GM06990 (cell line): ENCODE results near the gene PPIC.

ENCODE experiments used
- DNase-seq: peaks from one replicate; pipeline ENCODE4 v3.0.0-alpha.2; 2011; ENCODE audit not compliant: insufficient read length; ENCODE audit errors: extremely low read depth
- H3K27me3 ChIP-seq: replicated peaks from 2 replicates; pipeline ENCODE4 v1.6.0; 2011; ENCODE audit warnings: low read length; ENCODE audit not compliant: control insufficient read depth, insufficient read depth
- H3K36me3 ChIP-seq: 2 replicates; pipeline ENCODE4 v1.5.1; 2011; ENCODE audit warnings: low read length; ENCODE audit not compliant: control insufficient read depth, insufficient read depth
- H3K4me3 ChIP-seq: replicated peaks from 2 replicates; pipeline ENCODE4 v1.5.1; 2011; ENCODE audit warnings: low read depth, mild to moderate bottlenecking, control low read depth, low read length
- CTCF ChIP-seq: IDR thresholded peaks from 2 replicates; pipeline ENCODE4 v1.5.1; 2011; ENCODE audit warnings: low read length, control low read depth, mild to moderate bottlenecking, inconsistent platforms; ENCODE audit not compliant: insufficient read depth, poor library complexity, severe bottlenecking

PPIC gene

GRCh38 chr5:123007182-123007581, 29.3 kb downstream of the PPIC start:
- no peak for TF ChIP-seq CTCF
- Histone ChIP-seq H3K36me3 (no peaks in the 10 kb centered on the region), H3K27me3 (no peaks in the 10 kb centered on the region), H3K4me3 (no peak overlapping the region)
- no peak for DNase-seq

GRCh38 chr5:123001808-123002207, 34.7 kb downstream of the PPIC start:
- Histone ChIP-seq H3K36me3 (no peaks in the 10 kb centered on the region), H3K27me3 (no peaks in the 10 kb centered on the region), H3K4me3 (no peak overlapping the region)
- TF ChIP-seq CTCF = no peak
- DNase-seq = no peak

- Histone ChIP-seq H3K36me3 (no peaks in the 10 kb centered on the region), H3K27me3 (no peaks in the 10 kb centered on the region), H3K4me3 (no peak overlapping the region)
- DNase-seq = no peak
- no peak for TF ChIP-seq CTCF
Measured at GRCh38 chr5:123000731-123001130, 35.8 kb downstream of the PPIC start.

- Histone ChIP-seq H3K27me3 (no peaks in the 10 kb centered on the region), H3K36me3 (no peaks in the 10 kb centered on the region), H3K4me3 (no peak overlapping the region)
- TF ChIP-seq CTCF = peak; percentile 78
- peak; percentile 47 for DNase-seq
Measured at GRCh38 chr5:122999947-123000563, 36.5 kb downstream of the PPIC start.

GRCh38 chr5:122997294-122997693, 39.2 kb downstream of the PPIC start:
- no peak overlapping the region for H3K4me3 ChIP-seq

More at GRCh38 chr5:122997294-122997693, 39.2 kb downstream of the PPIC start:
- TF ChIP-seq CTCF = no peak
- Histone ChIP-seq H3K27me3 (no peaks in the 10 kb centered on the region), H3K36me3 (no peaks in the 10 kb centered on the region)
- DNase-seq = no peak
